Activated CD4-positive, alpha-beta memory T cell treated with anti-CD3 and anti-CD28 coated beads, Interleukin-2, amount 10 ng/mL, durations not matched to agents 7 days and 5 days (primary cell): ENCODE measurements around the gene ZBED1. TPM values are rescaled to one million over a fixed set of nuclear protein-coding genes. Genes with fewer than 3 reads are reported as not detected.
"Not testable (repeated sequence)": the region's sequence is repeated elsewhere in the genome, so short reads cannot be mapped to it uniquely, and the experiment has no call there.

Experiments used
- CTCF ChIA-PET: fragments of 350-600 bp; sonication (Branson Sonifier 250); formaldehyde crosslinking; loops from one replicate; lab custom pipeline; 2021; ENCODE audit warnings: antibody characterized with exemption, inconsistent platforms; lab: Charles Lee
- POLR2A ChIA-PET: fragments of 350-600 bp; sonication (Branson Sonifier 250); formaldehyde crosslinking; loops from one replicate; lab custom pipeline; 2021; ENCODE audit warnings: antibody characterized with exemption; lab: Charles Lee
- DNase-seq: peaks from one replicate; pipeline ENCODE4 v3.0.0-alpha.2; 2020
- H3K27ac Mint-ChIP-seq: one replicate; pipeline ENCODE4 v1.8.0; 2021; ENCODE audit warnings: mild to moderate bottlenecking, mixed read lengths
- H3K27me3 Mint-ChIP-seq: one replicate; pipeline ENCODE4 v1.8.0; 2021; ENCODE audit warnings: mixed read lengths
- H3K36me3 Mint-ChIP-seq: one replicate; pipeline ENCODE4 v1.8.0; 2021; ENCODE audit warnings: low read depth, mixed read lengths
- H3K4me1 Mint-ChIP-seq: one replicate; pipeline ENCODE4 v1.8.0; 2021; ENCODE audit warnings: mixed read lengths
- H3K4me3 Mint-ChIP-seq: one replicate; pipeline ENCODE4 v1.8.0; 2021; ENCODE audit warnings: mild to moderate bottlenecking, mixed read lengths
- H3K9me3 Mint-ChIP-seq: one replicate; pipeline ENCODE4 v1.8.0; 2021; ENCODE audit warnings: mixed read lengths
- total RNA-seq, 2 experiments: library from RNA; stranded (reverse); gene quantifications; one replicate each; pipeline ENCODE4 v1.2.3, GENCODE V29; 2021

Gene ZBED1
- total RNA-seq, 2 experiments from 2014 or later, result 29.6 to 31.0 TPM

DNA sequence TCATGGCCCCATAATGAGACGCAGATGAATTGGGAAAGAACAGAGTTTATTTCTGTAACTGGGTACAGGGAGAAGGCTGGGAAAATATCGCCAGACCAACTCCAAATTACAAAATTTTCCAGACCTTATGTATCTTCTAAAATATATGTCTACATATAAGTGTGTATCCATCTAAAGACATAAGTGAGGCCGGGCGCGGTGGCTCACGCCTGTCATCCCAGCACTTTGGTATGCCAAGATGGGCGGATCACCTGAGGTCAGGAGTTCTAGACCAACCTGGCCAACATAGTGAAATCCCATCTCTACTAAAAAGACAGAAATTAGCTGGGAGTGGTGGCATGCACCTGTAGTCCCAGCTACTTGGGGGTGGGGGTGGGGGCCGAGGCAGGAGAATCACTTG is 11.7 kb upstream of the ZBED1 start:
- Mint-ChIP-seq H3K4me3 (no peak overlapping the region), H3K27me3 (peaks cover 6% of the 10 kb centered on the region), H3K36me3 (no peaks in the 10 kb centered on the region), H3K27ac (no peak overlapping the region), H3K4me1 (peaks cover 2% of the 10 kb centered on the region), H3K9me3 (no peaks in the 10 kb centered on the region)
- DNase-seq, result no peak
- ChIA-PET POLR2A (no interaction called here), CTCF (no interaction called here)

GRCh38 chrX:2511326-2511725 is 10.6 kb upstream of the ZBED1 start:
- no peaks in the 10 kb centered on the region for H3K9me3 Mint-ChIP-seq
- no peak for DNase-seq
- H3K4me1 Mint-ChIP-seq, result peaks cover 2% of the 10 kb centered on the region
- H3K4me3 Mint-ChIP-seq, result no peak overlapping the region
- ChIA-PET POLR2A (no interaction called here), CTCF (no interaction called here)
- H3K36me3 Mint-ChIP-seq, result no peaks in the 10 kb centered on the region
- H3K27me3 Mint-ChIP-seq, result peaks cover 3% of the 10 kb centered on the region
- no peak overlapping the region for H3K27ac Mint-ChIP-seq

DNA sequence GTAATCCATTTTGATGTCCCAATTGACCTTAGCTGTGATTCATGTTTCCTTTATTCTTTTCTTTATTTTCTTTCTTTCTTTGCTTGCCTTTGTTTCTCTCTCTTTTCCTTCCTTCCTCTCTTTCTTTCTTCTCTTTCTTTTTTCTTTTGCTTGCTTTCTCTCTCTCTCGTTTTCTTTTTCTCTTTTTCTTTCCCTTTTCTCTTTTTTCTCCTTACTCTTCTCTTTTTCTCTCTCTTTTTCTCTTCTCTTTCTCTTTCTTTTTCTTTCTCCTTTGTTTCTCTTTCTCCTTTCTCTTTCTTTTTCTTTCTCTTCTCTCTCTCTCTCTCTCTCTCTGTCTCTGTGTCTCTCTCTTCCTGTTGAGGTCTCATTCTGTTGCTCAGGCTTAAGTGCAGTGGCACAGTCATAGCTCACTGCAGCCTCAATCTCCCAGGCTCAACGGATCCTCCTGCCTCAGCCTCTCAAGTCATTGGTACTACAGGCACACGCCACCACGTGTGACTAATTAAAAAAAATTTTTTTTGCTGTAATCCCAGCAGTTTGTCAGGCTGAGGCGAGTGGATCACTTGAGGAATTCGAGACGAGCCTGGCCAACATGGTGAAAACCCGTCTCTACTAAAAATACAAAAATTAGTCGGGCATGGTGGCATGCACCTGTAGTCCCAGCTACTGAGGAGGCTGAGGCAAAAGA is 8.0 kb upstream of the ZBED1 start:
- Mint-ChIP-seq H3K36me3 (no peaks in the 10 kb centered on the region), H3K27me3 (no peaks in the 10 kb centered on the region), H3K9me3 (no peaks in the 10 kb centered on the region), H3K4me3 (no peak overlapping the region), H3K27ac (no peak overlapping the region), H3K4me1 (peaks cover 2% of the 10 kb centered on the region)
- ChIA-PET CTCF (no interaction called here), POLR2A (no interaction called here)
- DNase-seq, result no peak

GRCh38 chrX:2507904-2508627 is 7.3 kb upstream of the ZBED1 start:
- no peaks in the 10 kb centered on the region for H3K27me3 Mint-ChIP-seq
- ChIA-PET CTCF (no interaction called here), POLR2A (no interaction called here)
- DNase-seq, result no peak
- H3K4me1 Mint-ChIP-seq, result peaks cover 2% of the 10 kb centered on the region
- no peak overlapping the region for H3K4me3 Mint-ChIP-seq
- no peaks in the 10 kb centered on the region for H3K9me3 Mint-ChIP-seq
- H3K36me3 Mint-ChIP-seq, result no peaks in the 10 kb centered on the region
- H3K27ac Mint-ChIP-seq, result no peak overlapping the region

DNA sequence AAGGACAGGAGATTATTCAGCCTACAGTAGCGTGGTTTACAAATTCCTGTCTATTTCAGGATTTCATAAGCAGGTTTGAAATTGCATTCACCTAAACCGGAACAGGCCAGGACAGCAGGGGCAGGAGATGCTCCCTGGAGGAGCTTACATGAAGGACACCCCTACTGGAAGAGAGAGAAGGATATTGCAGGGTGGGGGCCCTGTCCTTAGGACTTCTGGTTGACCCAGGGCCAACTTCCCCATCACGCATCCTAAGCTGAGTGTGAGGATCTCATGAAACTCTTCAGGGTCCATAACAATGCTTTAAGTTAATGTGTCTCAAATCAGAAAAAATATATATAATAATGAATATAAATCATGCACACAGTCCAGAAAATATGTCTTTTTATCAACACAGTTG is 6.4 kb upstream of the ZBED1 start:
- H3K4me3 Mint-ChIP-seq, result no peak overlapping the region
- no peak overlapping the region for H3K27ac Mint-ChIP-seq
- peaks cover 2% of the 10 kb centered on the region for H3K4me1 Mint-ChIP-seq
- DNase-seq, result no peak
- CTCF ChIA-PET, result no interaction called here
- POLR2A ChIA-PET, result no interaction called here
- H3K9me3 Mint-ChIP-seq, result no peaks in the 10 kb centered on the region
- no peaks in the 10 kb centered on the region for H3K27me3 Mint-ChIP-seq
- H3K36me3 Mint-ChIP-seq, result no peaks in the 10 kb centered on the region

DNA sequence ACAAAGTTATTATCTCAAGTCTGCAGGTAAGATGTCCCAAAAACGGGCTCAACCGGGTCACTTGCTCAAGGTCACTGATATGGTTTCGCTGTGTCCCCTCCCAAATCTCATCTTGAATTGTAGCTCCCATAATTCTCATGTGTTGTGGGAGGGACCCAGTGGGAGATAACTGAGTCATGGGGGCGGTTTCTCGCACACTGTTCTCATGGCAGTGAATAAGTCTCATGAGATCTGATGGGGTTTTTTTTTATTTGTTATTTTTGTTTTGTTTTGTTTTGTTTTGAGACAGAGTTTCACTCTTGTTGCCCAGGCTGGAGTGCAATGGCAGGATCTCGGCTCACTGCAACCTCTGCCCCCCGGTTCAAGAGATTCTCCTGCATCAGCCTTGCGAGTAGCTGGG is 4.6 kb upstream of the ZBED1 start:
- H3K27ac Mint-ChIP-seq, H3K27me3 Mint-ChIP-seq, POLR2A ChIA-PET, DNase-seq, H3K36me3 Mint-ChIP-seq, H3K9me3 Mint-ChIP-seq, CTCF ChIA-PET, H3K4me1 Mint-ChIP-seq, H3K4me3 Mint-ChIP-seq: not testable (repeated sequence)

GRCh38 chrX:2504706-2505332 is 4.0 kb upstream of the ZBED1 start:
- Mint-ChIP-seq H3K36me3 (no peaks in the 10 kb centered on the region), H3K4me1 (peaks cover 2% of the 10 kb centered on the region), H3K27me3 (no peaks in the 10 kb centered on the region), H3K4me3 (no peak overlapping the region), H3K27ac (no peak overlapping the region), H3K9me3 (no peaks in the 10 kb centered on the region)
- CTCF ChIA-PET, result no interaction called here
- POLR2A ChIA-PET, result no interaction called here
- no peak for DNase-seq

- no peak for DNase-seq
- no peak overlapping the region for H3K4me3 Mint-ChIP-seq
- ChIA-PET CTCF (no interaction called here), POLR2A (no interaction called here)
- peak overlapping the region; percentile 40 for H3K27ac Mint-ChIP-seq
- H3K9me3 Mint-ChIP-seq, result no peaks in the 10 kb centered on the region
- peaks cover 11% of the 10 kb centered on the region for H3K4me1 Mint-ChIP-seq
- peaks cover under 1% of the 10 kb centered on the region for H3K36me3 Mint-ChIP-seq
- H3K27me3 Mint-ChIP-seq, result no peaks in the 10 kb centered on the region
These were observed 3.1 kb upstream of the ZBED1 start for GRCh38 chrX:2503591-2504500.

GRCh38 chrX:2502668-2503519 is 2.1 kb upstream of the ZBED1 start:
- peaks cover 8% of the 10 kb centered on the region for H3K36me3 Mint-ChIP-seq
- peak overlapping the region; percentile 7 for H3K4me3 Mint-ChIP-seq
- CTCF ChIA-PET, result no interaction called here
- H3K4me1 Mint-ChIP-seq, result peaks cover 18% of the 10 kb centered on the region
- DNase-seq, result no peak
- POLR2A ChIA-PET, result no interaction called here
- no peak overlapping the region for H3K27ac Mint-ChIP-seq
- H3K9me3 Mint-ChIP-seq, result no peaks in the 10 kb centered on the region
- no peaks in the 10 kb centered on the region for H3K27me3 Mint-ChIP-seq

DNA sequence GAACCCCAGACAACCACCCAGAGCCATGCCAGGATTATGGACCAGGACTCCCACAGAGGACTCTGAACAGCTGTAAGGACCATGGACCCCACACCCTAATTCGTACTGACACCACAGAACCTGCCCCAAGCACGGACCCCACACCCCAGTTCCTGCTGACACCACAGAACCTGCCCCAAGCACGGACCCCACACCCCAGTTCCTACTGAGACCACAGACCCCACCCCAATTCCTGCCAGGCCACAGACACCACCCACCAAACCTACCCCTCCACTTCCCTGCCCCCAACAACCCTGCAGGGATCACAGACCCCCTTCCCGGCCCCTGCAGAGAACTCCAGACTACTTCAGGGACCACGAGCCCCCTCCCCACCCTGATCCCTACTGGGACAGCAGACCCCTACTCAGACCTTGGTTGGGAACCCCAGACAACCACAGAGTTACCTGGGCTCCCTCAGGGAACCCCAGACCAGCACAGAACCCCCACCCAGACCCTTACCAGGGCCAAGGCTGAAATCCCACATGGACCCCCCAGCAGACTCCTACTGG is 1.4 kb upstream of the ZBED1 start:
- Mint-ChIP-seq H3K4me3 (peak overlapping the region; percentile 65), H3K4me1 (peaks cover 24% of the 10 kb centered on the region), H3K27ac (peak overlapping the region; percentile 62), H3K27me3 (no peaks in the 10 kb centered on the region), H3K36me3 (peaks cover 12% of the 10 kb centered on the region), H3K9me3 (no peaks in the 10 kb centered on the region)
- no peak for DNase-seq
- ChIA-PET POLR2A (no interaction called here), CTCF (no interaction called here)

DNA sequence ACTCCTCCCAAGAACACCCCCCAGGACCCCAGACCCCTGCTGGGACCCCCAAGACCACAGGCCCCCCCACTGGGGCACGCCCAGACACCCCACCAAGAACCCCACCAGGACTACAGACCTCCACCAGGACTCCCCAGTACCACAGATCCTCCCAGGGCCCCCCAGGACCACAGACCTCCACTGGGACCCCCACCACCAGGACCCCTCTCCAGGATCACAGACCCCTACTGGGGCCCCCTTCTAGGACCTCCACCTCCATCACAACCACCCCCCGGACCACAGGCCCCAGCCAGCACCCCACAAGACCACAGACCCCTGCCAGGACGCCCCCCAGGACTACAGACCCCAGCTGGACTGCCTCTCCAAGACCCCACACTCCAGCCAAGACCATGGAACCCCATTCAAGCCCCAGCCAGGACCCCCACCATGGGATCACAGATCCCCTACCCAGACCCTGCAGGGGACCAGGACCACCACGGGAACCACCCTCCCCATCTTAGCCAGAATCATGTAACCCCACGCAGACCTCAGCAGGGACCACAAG is 855 bp upstream of the ZBED1 start:
- H3K27me3 Mint-ChIP-seq, result no peaks in the 10 kb centered on the region
- DNase-seq, result no peak
- ChIA-PET CTCF (no interaction called here), POLR2A (no interaction called here)
- H3K4me3 Mint-ChIP-seq, result peak overlapping the region; percentile 65
- H3K27ac Mint-ChIP-seq, result peak overlapping the region; percentile 62
- no peaks in the 10 kb centered on the region for H3K9me3 Mint-ChIP-seq
- H3K36me3 Mint-ChIP-seq, result peaks cover 12% of the 10 kb centered on the region
- H3K4me1 Mint-ChIP-seq, result peaks cover 24% of the 10 kb centered on the region
